ENCODE measurements around the gene VPS11. TPM values are rescaled to one million over a fixed set of nuclear protein-coding genes. Genes with fewer than 3 reads are reported as not detected.

The VPS11 gene
- total RNA-seq, 1 donor from 2014 or later = 42.6 TPM

DNA sequence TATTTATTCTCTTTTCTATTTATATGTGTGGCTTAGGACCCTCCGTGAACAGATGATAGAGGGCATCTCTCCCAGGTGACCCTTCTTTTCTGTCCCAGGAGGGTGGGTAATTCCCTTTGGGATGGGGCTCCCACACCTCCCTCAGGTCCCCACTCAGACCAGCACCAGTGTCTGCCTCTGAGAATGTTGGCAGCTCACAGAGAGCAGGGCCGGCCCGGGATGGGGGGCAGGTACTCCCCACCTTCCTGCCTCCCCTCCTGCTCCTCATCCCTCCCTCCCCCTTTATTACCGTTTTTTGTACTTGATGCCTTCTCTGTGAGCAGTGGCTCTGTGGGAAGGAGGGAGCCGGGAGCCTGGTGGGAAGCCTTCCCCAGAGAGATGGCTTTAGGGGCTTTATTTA, 49.0 kb downstream of the VPS11 start:
- Mint-ChIP-seq H3K27ac (ENCODE audit: unreplicated experiment) (no peak overlapping the region), H3K9me3 (ENCODE audit: unreplicated experiment) (no peaks in the 10 kb centered on the region), H3K4me3 (ENCODE audit: unreplicated experiment) (no peak overlapping the region), H3K27me3 (ENCODE audit: unreplicated experiment) (no peaks in the 10 kb centered on the region), H3K36me3 (ENCODE audit: unreplicated experiment) (peaks cover 29% of the 10 kb centered on the region), H3K4me1 (ENCODE audit: unreplicated experiment) (peaks cover 13% of the 10 kb centered on the region)
- TF ChIP-seq, protein P1, sequence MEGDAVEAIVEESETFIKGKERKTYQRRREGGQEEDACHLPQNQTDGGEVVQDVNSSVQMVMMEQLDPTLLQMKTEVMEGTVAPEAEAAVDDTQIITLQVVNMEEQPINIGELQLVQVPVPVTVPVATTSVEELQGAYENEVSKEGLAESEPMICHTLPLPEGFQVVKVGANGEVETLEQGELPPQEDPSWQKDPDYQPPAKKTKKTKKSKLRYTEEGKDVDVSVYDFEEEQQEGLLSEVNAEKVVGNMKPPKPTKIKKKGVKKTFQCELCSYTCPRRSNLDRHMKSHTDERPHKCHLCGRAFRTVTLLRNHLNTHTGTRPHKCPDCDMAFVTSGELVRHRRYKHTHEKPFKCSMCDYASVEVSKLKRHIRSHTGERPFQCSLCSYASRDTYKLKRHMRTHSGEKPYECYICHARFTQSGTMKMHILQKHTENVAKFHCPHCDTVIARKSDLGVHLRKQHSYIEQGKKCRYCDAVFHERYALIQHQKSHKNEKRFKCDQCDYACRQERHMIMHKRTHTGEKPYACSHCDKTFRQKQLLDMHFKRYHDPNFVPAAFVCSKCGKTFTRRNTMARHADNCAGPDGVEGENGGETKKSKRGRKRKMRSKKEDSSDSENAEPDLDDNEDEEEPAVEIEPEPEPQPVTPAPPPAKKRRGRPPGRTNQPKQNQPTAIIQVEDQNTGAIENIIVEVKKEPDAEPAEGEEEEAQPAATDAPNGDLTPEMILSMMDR (IDR thresholded peaks at IDR 0.05) = no peak
- no peak for DNase-seq (ENCODE audit: extremely low spot score, unreplicated experiment)

DNA sequence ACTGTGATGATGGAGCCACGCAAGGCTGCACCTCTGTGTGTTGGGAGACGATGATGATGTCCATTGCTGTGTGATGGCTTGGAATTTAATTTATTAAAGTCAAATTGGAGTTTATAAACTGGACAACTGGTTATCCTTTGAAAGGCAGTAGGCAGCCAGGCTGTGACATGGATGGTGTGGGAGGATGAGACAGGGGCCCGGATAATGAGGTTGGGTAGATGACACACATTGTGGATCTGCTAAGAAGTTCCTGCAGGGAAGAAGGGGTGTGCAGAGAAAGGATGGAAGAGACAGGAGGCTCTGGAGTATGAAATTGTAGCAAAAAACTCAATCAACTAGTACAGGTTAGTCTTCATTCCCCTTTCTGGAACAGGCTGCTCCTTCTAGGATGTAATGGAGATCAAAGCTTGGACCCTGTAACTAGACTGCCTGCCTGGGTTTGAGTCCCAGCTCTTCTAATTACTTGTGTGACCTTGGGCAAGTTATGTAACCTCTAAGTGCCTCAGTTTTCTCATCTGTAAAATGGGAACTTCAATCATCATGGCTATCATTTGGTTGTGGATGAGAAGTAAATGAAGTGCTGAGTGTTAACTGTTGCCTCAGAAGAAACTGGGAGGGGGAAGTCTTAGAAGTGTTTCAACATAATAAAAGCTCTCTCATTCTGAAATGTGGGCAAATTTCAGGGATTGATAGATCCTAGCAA, 49.5 kb downstream of the VPS11 start:
- no peak overlapping the region for H3K4me3 Mint-ChIP-seq (ENCODE audit: unreplicated experiment)
- H3K27ac Mint-ChIP-seq (ENCODE audit: unreplicated experiment) = no peak overlapping the region
- peaks cover 16% of the 10 kb centered on the region for H3K4me1 Mint-ChIP-seq (ENCODE audit: unreplicated experiment)
- H3K36me3 Mint-ChIP-seq (ENCODE audit: unreplicated experiment) = peaks cover 26% of the 10 kb centered on the region
- H3K9me3 Mint-ChIP-seq (ENCODE audit: unreplicated experiment) = no peaks in the 10 kb centered on the region
- TF ChIP-seq, protein P1 (IDR thresholded peaks at IDR 0.05) = no peak
- DNase-seq (ENCODE audit: extremely low spot score, unreplicated experiment) = no peak
- H3K27me3 Mint-ChIP-seq (ENCODE audit: unreplicated experiment) = no peaks in the 10 kb centered on the region

- Mint-ChIP-seq H3K36me3 (ENCODE audit: unreplicated experiment) (peaks cover 20% of the 10 kb centered on the region), H3K4me3 (ENCODE audit: unreplicated experiment) (no peak overlapping the region), H3K9me3 (ENCODE audit: unreplicated experiment) (no peaks in the 10 kb centered on the region), H3K4me1 (ENCODE audit: unreplicated experiment) (peaks cover 25% of the 10 kb centered on the region), H3K27me3 (ENCODE audit: unreplicated experiment) (no peaks in the 10 kb centered on the region), H3K27ac (ENCODE audit: unreplicated experiment) (no peak overlapping the region)
- TF ChIP-seq, protein P1 (IDR thresholded peaks at IDR 0.05) = no peak
- DNase-seq (ENCODE audit: extremely low spot score, unreplicated experiment) = no peak
Observed at GRCh38 chr11:119118227-119118626, 50.6 kb downstream of the VPS11 start.

DNA sequence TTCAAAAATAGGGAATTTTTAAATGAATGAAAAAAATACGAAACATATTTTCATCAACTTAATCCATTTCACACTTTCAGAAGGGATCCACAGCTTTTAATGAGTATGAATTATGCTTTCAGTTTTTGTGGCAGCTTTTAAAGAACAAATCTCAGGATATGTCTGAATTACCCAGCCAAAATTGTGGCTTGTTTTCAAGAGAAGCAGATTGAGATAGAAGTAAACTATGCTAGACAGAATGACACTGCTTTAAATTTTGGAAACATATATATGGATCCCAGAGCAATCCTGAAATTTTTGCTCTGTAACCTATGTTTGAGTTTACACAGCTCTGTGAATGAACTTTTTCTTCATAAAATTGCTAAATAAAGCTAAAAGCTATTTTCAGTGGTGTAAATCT, 51.3 kb downstream of the VPS11 start:
- Mint-ChIP-seq H3K27me3 (ENCODE audit: unreplicated experiment) (no peaks in the 10 kb centered on the region), H3K4me1 (ENCODE audit: unreplicated experiment) (peaks cover 25% of the 10 kb centered on the region), H3K4me3 (ENCODE audit: unreplicated experiment) (no peak overlapping the region), H3K9me3 (ENCODE audit: unreplicated experiment) (no peaks in the 10 kb centered on the region), H3K36me3 (ENCODE audit: unreplicated experiment) (peaks cover 18% of the 10 kb centered on the region), H3K27ac (ENCODE audit: unreplicated experiment) (no peak overlapping the region)
- TF ChIP-seq, protein P1 (IDR thresholded peaks at IDR 0.05) = no peak
- DNase-seq (ENCODE audit: extremely low spot score, unreplicated experiment) = no peak

- peaks cover 25% of the 10 kb centered on the region for H3K4me1 Mint-ChIP-seq (ENCODE audit: unreplicated experiment)
- no peaks in the 10 kb centered on the region for H3K9me3 Mint-ChIP-seq (ENCODE audit: unreplicated experiment)
- TF ChIP-seq, protein P1 (IDR thresholded peaks at IDR 0.05) = no peak
- H3K27ac Mint-ChIP-seq (ENCODE audit: unreplicated experiment) = peak overlapping the region; percentile 97
- no peak for DNase-seq (ENCODE audit: extremely low spot score, unreplicated experiment)
- H3K27me3 Mint-ChIP-seq (ENCODE audit: unreplicated experiment) = no peaks in the 10 kb centered on the region
- H3K4me3 Mint-ChIP-seq (ENCODE audit: unreplicated experiment) = peak overlapping the region; percentile 82
- H3K36me3 Mint-ChIP-seq (ENCODE audit: unreplicated experiment) = peaks cover 15% of the 10 kb centered on the region
Observed at GRCh38 chr11:119120639-119121007, 53.0 kb downstream of the VPS11 start.

Measured in osteocyte (in vitro differentiated cells).